ENCODE results near the gene IRS2. TPM values are rescaled to one million over a fixed set of nuclear protein-coding genes. Genes with fewer than 3 reads are reported as not detected.

The IRS2 gene
- total RNA-seq, 3 donors from 2014 or later = 3.7 to 4.2 (median 4.2) TPM

DNA sequence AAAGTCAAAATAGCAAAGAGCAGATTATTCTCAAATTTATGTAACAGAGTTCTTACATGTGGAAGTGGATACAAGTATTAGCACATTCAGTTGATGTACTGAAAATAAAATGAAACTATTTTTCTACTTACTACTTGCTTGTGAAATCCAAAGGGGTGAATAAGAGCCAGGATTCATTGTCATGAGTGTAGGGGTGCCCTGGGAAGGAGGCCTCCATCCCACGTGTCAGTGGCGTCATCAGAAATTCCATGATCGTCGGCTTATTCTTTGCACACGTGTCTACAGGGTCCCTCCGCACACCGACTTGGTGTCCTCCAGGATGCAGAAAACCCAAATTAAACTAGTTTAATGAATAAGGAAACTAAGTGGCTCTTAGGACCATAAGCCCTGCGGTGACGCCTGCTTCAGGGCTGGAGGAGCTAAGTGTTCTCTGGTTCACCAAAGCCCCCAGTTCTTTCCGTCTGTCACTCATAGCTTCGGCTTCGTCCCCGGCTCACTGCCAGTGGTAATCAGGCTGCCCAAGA lies 55.5 kb downstream of the IRS2 start:
- ATAC-seq = no peak
- H3K36me3 Mint-ChIP-seq (ENCODE audit: insufficient read depth) = no peaks in the 10 kb centered on the region
- H3K4me3 Mint-ChIP-seq = no peak overlapping the region
- DNase-seq = no peak
- no peaks in the 10 kb centered on the region for H3K9me3 Mint-ChIP-seq
- peaks cover 4% of the 10 kb centered on the region for H3K4me1 Mint-ChIP-seq (ENCODE audit: low read depth)
- peaks cover 3% of the 10 kb centered on the region for H3K27me3 Mint-ChIP-seq (ENCODE audit: low read depth)

DNA sequence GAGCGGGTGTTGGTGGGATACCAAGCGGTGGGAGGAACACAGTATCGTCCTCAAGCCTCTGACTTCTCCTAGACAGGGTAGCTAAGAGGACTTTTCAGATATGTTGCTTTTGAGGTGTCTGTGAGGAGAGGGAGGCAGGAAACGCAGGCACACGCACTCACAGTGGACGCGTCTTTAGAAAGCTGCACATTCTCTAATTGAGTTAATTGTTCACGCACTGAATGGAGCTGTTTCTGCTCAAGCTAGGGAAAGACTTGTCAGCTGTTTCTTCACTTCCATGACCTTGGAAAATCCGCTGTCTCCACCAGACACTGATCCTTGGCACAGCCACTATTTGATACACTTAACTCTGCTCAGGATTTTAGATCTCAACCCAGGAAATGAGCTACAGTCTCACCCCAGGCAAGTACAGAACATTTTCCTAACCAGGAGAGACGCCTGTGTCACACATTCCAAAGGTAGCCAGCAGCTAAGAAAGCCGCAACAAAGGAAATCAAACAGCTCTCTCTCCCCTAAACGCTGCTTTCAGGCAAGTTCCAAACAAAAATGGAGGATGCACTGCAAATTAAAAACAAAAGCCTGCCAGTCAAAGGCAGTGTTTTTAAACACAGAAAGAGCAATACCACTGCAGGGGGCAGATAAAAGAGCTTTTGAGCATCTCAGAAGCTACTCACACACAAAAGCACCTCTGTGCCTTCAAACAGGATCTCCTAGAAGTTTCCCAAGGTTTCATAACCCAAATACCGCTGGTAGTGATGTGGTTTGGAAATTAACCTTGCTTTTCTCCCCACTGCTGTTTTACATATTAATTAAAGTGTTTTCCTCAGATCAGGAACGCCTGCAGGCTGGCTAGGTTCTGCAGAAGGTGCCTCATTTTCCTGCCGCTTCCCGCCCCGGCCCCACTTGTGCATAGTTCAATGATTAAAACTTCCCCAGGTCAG lies 57.3 kb downstream of the IRS2 start:
- ATAC-seq = no peak
- no peaks in the 10 kb centered on the region for H3K9me3 Mint-ChIP-seq
- peaks cover 4% of the 10 kb centered on the region for H3K4me1 Mint-ChIP-seq (ENCODE audit: low read depth)
- H3K27me3 Mint-ChIP-seq (ENCODE audit: low read depth) = peaks cover 3% of the 10 kb centered on the region
- H3K36me3 Mint-ChIP-seq (ENCODE audit: insufficient read depth) = no peaks in the 10 kb centered on the region
- H3K4me3 Mint-ChIP-seq = no peak overlapping the region
- DNase-seq = no peak

DNA sequence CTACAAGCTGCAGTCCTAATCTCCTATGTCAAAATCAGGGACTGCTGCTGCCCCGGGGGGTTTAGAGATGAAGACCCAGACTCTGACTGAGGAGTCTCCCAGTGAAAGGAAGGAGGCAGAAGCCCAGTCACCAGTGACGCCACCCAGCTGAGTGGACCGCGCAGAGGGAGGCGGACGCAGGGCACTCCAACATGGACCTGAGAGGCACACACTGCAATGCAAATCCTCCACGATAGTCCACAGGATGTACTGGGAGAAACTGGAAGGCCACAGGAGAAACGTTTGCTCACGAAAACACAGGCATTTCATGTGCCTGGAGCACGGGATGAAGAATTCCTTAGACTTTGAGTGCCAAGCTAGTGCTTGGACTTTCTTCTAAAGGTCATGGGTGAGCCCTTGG lies 58.3 kb downstream of the IRS2 start:
- H3K4me1 Mint-ChIP-seq (ENCODE audit: low read depth) = no peaks in the 10 kb centered on the region
- peaks cover 3% of the 10 kb centered on the region for H3K27me3 Mint-ChIP-seq (ENCODE audit: low read depth)
- no peak overlapping the region for H3K4me3 Mint-ChIP-seq
- H3K36me3 Mint-ChIP-seq (ENCODE audit: insufficient read depth) = no peaks in the 10 kb centered on the region
- ATAC-seq (no peak), DNase-seq (no peak)
- H3K9me3 Mint-ChIP-seq = no peaks in the 10 kb centered on the region

DNA sequence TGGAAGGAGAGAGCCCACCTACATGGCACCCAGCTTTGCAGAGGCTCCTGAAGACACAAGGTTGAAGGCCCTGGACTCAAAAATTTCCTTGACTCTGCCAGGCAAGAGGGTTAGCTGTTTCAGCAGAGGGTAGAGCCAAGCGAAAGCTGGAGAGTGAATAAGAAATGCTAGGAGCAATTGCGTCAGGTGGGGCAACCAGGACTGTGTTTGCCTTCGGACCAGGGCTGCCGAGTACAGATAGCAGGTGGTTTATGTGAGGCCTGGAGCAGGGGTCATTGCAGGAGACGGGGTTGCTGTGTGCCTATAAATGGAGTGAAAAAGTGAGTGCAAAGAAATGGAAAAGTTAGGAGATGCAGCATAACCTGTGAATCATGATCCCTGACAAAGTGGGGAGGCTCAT lies 59.1 kb downstream of the IRS2 start:
- DNase-seq (no peak), ATAC-seq (no peak)
- H3K4me1 Mint-ChIP-seq (ENCODE audit: low read depth) = no peaks in the 10 kb centered on the region
- no peaks in the 10 kb centered on the region for H3K36me3 Mint-ChIP-seq (ENCODE audit: insufficient read depth)
- peaks cover 3% of the 10 kb centered on the region for H3K27me3 Mint-ChIP-seq (ENCODE audit: low read depth)
- no peak overlapping the region for H3K4me3 Mint-ChIP-seq
- no peaks in the 10 kb centered on the region for H3K9me3 Mint-ChIP-seq

GRCh38 chr13:109725995-109726637 lies 60.3 kb downstream of the IRS2 start:
- H3K4me3 Mint-ChIP-seq = no peak overlapping the region
- H3K9me3 Mint-ChIP-seq = no peaks in the 10 kb centered on the region
- H3K4me1 Mint-ChIP-seq (ENCODE audit: low read depth) = no peaks in the 10 kb centered on the region
- DNase-seq = no peak
- H3K27me3 Mint-ChIP-seq (ENCODE audit: low read depth) = peaks cover 3% of the 10 kb centered on the region
- H3K36me3 Mint-ChIP-seq (ENCODE audit: insufficient read depth) = no peaks in the 10 kb centered on the region
- ATAC-seq = no peak

DNA sequence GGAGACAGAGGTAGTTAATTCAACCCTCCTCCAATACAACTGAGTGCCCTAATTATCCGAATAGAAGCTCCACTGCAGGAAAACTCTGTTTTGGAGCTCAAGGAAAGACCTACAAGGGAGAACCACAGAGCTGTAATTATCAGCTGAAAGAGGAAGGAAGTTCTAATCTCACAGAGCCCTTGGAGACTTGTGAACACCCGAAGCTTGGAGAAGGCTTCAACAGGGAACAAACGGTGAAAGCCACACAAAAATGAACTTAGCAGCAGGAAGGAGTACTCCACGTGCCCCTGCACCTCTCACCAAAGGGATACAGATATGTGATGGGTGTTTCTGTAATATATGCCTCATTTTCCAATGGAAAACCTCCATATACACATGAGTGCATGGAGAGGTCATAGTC lies 61.1 kb downstream of the IRS2 start:
- H3K4me3 Mint-ChIP-seq = no peak overlapping the region
- H3K27me3 Mint-ChIP-seq (ENCODE audit: low read depth) = peaks cover 3% of the 10 kb centered on the region
- no peaks in the 10 kb centered on the region for H3K9me3 Mint-ChIP-seq
- H3K4me1 Mint-ChIP-seq (ENCODE audit: low read depth) = no peaks in the 10 kb centered on the region
- no peak for DNase-seq
- no peak for ATAC-seq
- no peaks in the 10 kb centered on the region for H3K36me3 Mint-ChIP-seq (ENCODE audit: insufficient read depth)

- DNase-seq (no peak), ATAC-seq (no peak)
- peaks cover 2% of the 10 kb centered on the region for H3K27me3 Mint-ChIP-seq (ENCODE audit: low read depth)
- no peaks in the 10 kb centered on the region for H3K4me1 Mint-ChIP-seq (ENCODE audit: low read depth)
- no peaks in the 10 kb centered on the region for H3K36me3 Mint-ChIP-seq (ENCODE audit: insufficient read depth)
- no peak overlapping the region for H3K4me3 Mint-ChIP-seq
- H3K9me3 Mint-ChIP-seq = no peaks in the 10 kb centered on the region
Measured at GRCh38 chr13:109724603-109725002, 61.8 kb downstream of the IRS2 start.

GRCh38 chr13:109723046-109723445 lies 63.3 kb downstream of the IRS2 start:
- ATAC-seq = no peak
- Mint-ChIP-seq H3K4me3 (no peak overlapping the region), H3K9me3 (no peaks in the 10 kb centered on the region), H3K4me1 (ENCODE audit: low read depth) (no peaks in the 10 kb centered on the region), H3K36me3 (ENCODE audit: insufficient read depth) (no peaks in the 10 kb centered on the region), H3K27me3 (ENCODE audit: low read depth) (no peaks in the 10 kb centered on the region)
- no peak for DNase-seq

DNA sequence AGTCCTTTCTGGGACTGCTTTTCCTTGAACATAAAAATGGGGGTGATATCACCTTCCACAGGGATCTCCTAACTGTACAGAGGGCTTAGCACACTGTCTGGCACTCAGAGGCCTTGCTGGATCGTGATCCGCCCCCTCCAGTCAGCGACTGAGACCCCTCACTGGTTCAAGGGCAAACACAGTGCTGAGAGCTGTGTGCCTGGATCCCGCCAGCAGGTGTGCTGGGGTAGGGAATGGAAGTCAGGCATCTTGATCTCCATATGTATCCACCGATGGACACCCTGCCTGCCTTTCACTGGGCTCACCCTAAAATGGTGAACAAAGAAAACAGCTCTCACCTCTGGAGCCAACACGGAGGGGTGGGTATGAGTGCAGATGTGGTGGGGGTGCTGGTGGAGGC lies 64.3 kb downstream of the IRS2 start:
- Mint-ChIP-seq H3K9me3 (no peaks in the 10 kb centered on the region), H3K27me3 (ENCODE audit: low read depth) (no peaks in the 10 kb centered on the region), H3K36me3 (ENCODE audit: insufficient read depth) (no peaks in the 10 kb centered on the region), H3K4me1 (ENCODE audit: low read depth) (no peaks in the 10 kb centered on the region), H3K4me3 (no peak overlapping the region)
- DNase-seq (no peak), ATAC-seq (no peak)

DNA sequence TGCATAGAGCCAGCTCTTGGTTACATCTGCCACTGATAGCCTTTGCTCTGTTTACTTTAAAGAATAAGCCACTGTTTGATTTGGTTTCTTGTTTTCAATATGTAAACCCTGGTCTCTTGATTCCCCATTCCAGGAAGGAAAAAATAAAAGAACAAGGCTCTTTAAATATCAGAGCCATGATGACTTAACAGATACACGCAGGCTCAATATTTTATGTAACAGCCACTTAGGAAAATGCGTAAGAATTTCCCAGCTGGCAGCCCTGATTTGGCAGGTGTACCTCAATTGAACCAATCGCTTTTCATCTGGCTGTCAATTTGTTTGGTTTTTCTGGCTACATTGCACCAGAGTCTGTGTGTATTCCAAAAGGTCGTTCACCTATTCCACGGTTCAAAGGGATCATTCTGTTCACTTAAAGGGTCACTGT lies 65.6 kb downstream of the IRS2 start:
- no peaks in the 10 kb centered on the region for H3K9me3 Mint-ChIP-seq
- H3K4me3 Mint-ChIP-seq = no peak overlapping the region
- no peaks in the 10 kb centered on the region for H3K36me3 Mint-ChIP-seq (ENCODE audit: insufficient read depth)
- H3K27me3 Mint-ChIP-seq (ENCODE audit: low read depth) = no peaks in the 10 kb centered on the region
- ATAC-seq (no peak), DNase-seq (no peak)
- H3K4me1 Mint-ChIP-seq (ENCODE audit: low read depth) = no peaks in the 10 kb centered on the region

DNA sequence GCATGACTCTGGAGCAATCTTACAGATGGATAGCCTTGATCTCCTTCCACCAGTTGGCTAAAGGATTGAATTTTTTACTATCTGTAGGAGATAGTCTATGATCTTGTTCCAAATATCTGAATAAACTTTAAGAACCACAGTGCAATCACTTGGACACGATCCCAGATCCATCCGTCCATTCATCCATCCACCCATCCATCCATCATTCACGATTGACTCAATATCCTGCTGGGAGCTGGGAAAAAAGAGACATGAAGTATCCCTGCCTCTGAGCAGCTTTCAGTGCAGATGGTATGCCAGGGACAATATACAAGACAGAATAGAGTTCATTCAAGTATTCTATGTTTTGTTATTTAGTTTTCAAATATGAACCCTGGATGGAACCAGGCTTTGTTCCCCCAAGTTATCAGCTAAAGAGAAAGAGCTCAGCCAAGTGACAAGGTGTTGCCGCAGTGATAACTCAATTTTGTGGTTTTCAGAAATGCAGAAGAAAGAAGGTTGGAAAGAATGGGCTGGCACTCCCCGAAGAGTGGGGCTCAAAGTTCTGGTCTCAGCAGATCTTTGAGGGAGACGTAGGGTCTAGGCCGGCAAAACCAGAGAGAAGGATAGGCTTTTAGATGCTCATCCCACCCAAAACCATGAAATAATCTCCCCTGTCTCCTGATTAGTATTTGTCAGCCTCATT lies 66.3 kb downstream of the IRS2 start:
- ATAC-seq = no peak
- Mint-ChIP-seq H3K9me3 (no peaks in the 10 kb centered on the region), H3K4me1 (ENCODE audit: low read depth) (no peaks in the 10 kb centered on the region), H3K4me3 (no peak overlapping the region), H3K27me3 (ENCODE audit: low read depth) (no peaks in the 10 kb centered on the region), H3K36me3 (ENCODE audit: insufficient read depth) (no peaks in the 10 kb centered on the region)
- no peak for DNase-seq

DNA sequence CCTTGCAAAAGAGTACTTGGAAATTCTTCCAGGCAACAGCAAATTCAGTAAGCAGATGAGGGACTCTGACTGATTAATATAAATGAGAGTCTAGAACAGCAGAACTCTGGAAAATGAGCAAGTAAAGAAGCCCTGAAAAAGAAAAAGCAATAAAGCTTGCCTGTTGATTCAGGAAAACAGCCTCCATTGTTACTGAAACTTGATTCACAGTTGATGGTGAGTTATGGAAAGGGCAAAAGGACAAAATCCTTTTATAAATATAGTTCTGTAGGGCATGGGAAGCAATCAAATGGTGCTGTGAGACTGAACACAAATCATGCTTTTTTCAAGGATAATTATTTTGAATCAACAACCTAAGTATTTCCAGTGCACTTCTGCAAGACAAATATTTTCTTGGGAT lies 67.7 kb downstream of the IRS2 start:
- H3K27me3 Mint-ChIP-seq (ENCODE audit: low read depth) = peaks cover 2% of the 10 kb centered on the region
- ATAC-seq (no peak), DNase-seq (no peak)
- H3K4me1 Mint-ChIP-seq (ENCODE audit: low read depth) = no peaks in the 10 kb centered on the region
- H3K4me3 Mint-ChIP-seq = no peak overlapping the region
- H3K9me3 Mint-ChIP-seq = no peaks in the 10 kb centered on the region
- no peaks in the 10 kb centered on the region for H3K36me3 Mint-ChIP-seq (ENCODE audit: insufficient read depth)

DNA sequence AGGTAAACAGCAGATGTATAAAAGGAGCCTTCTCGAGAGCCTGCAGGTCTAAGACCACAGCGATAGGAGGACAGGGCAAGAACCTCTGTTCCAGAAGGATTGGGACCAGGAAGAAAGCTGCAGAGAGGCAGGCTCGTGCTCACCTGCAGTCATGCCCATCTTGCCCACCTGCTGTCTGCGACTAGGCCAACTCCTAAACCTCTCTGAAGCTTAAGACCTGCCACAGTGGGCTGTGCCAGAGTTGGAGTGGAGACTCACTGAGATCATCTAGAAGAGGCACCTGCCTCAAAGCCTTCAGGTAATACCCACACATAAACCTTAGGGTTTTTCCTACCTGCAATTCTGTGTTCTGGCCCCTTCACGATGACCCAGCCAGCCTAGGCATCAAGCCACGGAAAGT lies 68.7 kb downstream of the IRS2 start:
- no peaks in the 10 kb centered on the region for H3K4me1 Mint-ChIP-seq (ENCODE audit: low read depth)
- no peaks in the 10 kb centered on the region for H3K36me3 Mint-ChIP-seq (ENCODE audit: insufficient read depth)
- H3K4me3 Mint-ChIP-seq = no peak overlapping the region
- no peaks in the 10 kb centered on the region for H3K9me3 Mint-ChIP-seq
- H3K27me3 Mint-ChIP-seq (ENCODE audit: low read depth) = peaks cover 2% of the 10 kb centered on the region
- DNase-seq (no peak), ATAC-seq (no peak)

DNA sequence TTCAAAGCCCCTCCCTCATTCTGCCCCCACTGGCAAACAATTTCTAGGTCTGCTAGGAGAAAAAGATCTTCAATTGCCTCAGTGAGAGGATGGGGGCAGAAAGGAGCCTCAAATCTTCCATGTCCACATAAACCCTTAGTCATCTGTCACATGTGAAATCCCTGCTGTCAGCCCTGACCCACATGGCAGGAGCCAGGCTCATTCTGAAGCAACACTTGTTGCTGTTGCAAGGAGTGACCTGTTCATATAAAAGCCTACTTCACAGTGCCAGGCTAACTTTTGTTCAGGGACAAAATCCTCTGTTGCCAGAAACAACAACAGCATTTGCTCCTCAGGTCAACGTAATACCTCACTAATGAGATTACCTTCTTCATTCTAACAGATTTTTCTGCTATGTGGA lies 70.5 kb downstream of the IRS2 start:
- Mint-ChIP-seq H3K36me3 (ENCODE audit: insufficient read depth) (no peaks in the 10 kb centered on the region), H3K9me3 (no peaks in the 10 kb centered on the region), H3K4me3 (no peak overlapping the region), H3K4me1 (ENCODE audit: low read depth) (no peaks in the 10 kb centered on the region), H3K27me3 (ENCODE audit: low read depth) (peaks cover 2% of the 10 kb centered on the region)
- DNase-seq (no peak), ATAC-seq (no peak)
